NCI-H187 treated with DMSO at 0.1 percent for 48 hours (cell line): Measurements from ENCODE around the gene MGST3.
"Not testable (repeated sequence)": the region's sequence is repeated elsewhere in the genome, so short reads cannot be mapped to it uniquely, and the experiment has no call there.

Experiments
- DNase-seq: peaks from one replicate; lab custom pipeline; 2025; lab: John Stamatoyannopoulos, UW

Gene MGST3

DNA sequence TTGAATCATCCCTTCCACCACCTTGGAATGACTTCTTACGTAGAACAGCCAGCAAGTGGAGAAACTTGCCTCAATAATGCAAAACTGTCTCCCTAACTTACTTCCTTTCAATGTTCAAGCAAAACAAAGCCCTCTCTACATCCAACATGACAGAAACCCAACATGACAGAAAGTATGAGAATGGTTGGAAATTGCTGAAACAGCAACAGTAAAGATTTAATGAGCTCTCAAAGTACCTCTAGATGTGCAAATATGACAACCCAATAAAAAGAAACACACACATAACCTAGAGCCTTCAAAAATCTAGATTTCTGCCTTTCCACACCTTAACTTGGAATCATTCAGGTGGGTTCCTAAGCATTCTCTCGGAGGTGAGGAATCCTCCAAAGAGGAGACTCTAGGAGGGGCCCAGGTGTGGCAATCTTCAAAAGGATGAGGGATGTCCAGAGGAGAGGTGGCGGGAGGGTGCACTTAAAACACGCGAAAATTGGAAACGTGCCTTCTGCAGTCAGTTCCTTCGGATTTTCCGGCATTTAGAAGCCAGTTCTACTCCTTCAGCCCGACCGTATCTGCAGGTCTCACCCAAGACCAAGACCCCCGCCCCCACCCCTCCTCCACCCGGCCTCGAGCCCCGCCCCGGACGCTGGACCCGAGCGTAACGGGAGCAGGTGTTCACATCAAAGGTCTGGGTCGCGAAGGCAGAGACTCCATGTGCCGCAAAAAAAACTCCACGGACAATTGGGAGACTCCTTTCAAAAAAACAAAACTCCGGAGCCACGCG lies 996 bp upstream of the MGST3 start:
- no peak for DNase-seq

- no peak for DNase-seq
Measured at GRCh38 chr1:165631342-165632151, 513 bp downstream of the MGST3 start.

GRCh38 chr1:165632152-165632469 lies 1.1 kb downstream of the MGST3 start:
- no peak for DNase-seq

DNA sequence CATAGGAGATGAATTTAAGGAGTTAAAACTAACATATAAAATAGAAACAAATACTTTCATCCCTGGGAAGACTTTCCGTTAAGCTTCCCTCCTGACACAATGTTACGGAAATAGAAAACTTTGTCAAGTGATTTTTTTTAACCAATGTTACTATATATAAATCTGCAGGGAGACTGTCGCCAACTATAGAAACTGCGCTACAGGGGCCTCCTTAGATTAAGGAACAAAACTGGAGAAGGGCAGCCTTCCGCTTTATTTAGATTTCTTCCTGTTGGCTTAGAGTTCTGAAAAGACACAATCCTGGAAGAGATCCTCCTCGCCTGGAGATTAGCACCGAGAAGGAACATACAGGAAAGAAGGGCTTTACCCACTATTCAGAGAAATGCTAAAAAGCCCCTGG lies 1.5 kb downstream of the MGST3 start:
- DNase-seq: no peak

DNA sequence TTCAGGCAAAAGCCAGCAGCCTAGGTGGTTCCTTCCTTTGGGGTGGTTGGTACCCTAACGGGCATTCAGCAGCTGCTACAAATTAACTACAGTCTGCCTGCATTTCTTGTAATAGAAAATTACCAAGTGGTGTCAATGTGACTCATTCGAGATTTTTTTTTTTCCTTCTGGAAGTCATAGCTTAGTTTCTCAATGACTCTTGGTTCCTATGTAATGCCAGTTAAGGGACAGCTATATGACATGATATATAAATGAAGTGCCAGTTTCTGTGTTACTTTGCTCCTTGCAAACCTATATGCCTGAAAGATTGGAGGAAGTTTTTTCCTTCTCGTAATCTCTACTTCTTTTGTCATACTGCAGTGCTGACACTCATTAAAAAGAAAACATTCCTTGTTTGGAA lies 2.6 kb downstream of the MGST3 start:
- DNase-seq: no peak

DNA sequence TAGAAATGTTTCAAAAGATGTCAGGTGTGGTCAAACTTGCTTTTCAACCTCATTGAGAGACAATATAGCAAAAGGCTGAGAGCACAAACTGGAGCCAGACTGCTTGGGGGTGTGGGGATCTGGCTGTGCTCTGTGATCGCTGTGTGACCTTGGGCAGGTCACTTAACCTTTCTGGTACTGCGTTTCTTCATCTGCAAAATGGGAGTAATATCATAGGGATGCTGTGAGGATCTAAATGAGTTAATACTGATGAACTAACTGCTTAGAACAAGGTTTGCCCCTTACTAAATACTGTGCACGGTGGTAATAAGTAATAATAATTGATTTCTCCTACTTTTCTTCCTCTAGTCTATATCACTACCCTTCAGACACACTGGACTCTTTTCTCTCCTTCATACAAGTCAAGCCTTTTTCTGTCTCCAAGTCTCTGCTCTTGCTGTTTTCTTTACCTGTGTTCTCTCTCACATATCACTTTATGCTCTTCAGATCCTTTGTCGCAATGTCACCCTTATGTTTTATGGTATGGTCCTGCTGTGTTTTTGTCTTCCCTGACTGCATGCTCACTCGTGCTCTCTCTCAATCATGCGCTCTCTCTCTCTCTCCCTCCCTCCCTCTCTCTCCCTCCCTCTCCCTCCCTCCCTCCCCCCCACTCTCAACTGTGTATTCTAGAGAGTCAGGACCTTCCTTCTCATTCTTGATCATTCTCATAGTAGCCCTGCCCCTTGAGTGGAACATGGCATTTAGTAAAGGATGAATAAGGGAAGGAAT lies 3.3 kb downstream of the MGST3 start:
- no peak for DNase-seq

- DNase-seq: no peak
Measured at GRCh38 chr1:165635329-165635728, 4.3 kb downstream of the MGST3 start.

DNA sequence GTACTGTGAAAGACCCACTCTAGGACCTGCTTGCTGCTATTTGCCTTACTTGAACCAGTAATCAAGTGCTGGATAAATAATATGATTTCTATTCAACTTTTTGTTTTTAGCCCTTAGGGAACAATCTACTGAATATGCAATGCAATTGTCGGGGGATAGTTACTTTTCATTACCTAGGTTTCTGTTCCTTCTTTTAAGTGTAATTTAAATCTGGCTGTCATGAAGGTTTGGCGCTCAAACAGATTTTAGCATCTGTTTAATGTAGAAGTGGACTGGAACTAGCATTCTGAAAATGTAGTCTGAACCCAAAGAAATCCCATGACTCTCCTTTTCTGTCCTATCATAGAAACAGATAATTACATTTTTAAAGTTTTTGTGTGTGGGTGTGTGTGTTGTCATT lies 4.8 kb downstream of the MGST3 start:
- no peak for DNase-seq

DNA sequence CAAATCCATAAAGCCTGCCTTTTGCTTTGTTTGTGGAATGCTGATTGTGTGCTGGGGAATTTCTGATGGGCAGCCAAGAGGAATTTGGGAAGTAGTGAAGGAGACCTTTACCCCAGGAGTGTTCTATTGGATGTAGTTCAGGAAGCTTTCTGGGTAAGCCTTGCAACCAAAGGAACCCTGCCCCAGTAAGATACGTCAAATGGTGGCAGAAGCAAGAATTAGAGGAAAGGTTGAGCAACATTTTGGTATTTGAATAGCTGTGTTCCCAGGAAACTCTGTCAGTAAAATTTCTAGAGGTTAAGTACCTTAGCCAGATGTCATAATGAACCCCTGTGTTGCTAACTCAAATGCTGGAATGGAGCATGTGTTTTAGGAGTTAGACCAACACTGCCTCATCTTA lies 6.4 kb downstream of the MGST3 start:
- DNase-seq: no peak

DNA sequence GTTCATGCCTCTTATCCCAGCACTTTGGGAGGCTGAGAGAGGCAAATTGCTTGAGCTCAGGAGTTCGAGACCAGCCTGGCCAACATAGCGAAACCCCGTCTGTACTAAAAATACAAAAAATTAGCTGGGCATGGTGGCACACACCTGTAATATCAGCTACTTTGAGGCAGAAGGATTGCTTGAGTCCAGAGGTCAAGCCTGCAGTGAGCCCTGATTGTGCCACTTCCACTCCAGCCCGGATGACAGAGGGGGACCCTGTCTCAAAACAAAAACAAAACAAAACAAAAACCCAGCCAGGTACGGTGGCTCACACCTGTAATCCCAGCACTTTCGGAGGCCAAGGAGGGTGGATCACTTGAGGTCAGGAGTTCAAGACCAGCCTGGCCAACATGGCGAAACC lies 7.2 kb downstream of the MGST3 start:
- not testable (repeated sequence) for DNase-seq

DNA sequence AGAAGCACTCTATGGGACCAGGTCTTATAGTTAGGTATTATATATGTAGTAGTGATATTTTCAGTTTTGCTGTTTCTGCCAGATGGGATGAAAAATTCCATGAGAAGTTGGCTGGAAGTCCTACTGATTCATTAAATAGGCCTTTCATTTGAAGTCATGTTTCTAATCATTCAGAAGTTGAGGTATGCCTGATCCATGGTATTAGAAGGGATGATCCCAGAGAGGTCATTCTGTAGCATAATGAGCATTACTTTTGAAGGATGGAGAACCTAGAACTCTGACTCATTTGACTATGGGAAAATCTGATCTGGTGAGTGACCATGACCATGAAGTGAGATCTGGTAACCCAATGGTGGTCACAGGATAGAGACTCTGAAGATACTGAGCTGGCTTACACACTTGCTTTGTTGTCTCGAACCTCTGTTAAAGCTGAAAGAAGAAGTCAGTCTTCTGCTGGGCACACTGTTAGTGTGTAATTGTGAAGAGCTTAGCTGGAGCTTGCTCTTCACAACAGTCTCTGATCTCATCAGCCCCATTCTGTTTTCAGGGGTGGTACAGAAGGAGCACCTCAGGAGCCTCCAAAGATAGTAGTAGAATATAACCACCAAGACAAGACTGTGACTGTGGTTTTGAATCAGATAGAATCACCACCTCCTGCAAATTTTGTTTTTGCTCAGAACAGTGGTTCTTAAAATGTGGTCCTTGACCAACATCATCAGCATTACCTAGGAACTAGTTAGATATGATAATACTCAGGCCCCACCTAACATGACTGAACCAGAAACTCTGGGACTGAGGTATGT lies 9.0 kb downstream of the MGST3 start:
- no peak for DNase-seq

- no peak for DNase-seq
Measured at GRCh38 chr1:165641231-165641987, 10.4 kb downstream of the MGST3 start.

- no peak for DNase-seq
Measured at GRCh38 chr1:165644064-165644735, 13.2 kb downstream of the MGST3 start.

- DNase-seq: no peak
Measured at GRCh38 chr1:165645654-165646366, 14.8 kb downstream of the MGST3 start.

DNA sequence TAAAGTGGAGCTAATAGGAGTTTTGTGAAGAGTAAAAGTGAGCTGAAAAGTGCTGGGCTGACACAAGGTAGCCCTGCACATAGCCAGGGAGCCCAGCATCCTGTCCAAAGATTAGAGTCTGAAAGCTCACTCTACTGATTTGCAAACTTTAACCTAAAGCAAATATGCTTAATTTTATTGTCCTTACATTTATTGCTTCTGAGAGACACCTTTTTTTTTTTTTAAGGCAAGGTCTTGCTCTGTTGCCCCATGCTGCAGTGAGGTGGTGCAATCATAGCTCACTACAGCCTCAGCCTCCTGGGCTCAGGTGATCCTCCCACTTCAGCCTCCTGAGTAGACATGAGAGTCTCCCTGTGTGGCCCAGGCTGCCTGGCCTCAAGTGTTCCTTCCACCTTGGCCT lies 16.5 kb downstream of the MGST3 start:
- DNase-seq: no peak

- no peak for DNase-seq
Measured at GRCh38 chr1:165647970-165648369, 16.9 kb downstream of the MGST3 start.

GRCh38 chr1:165648919-165649572 lies 18.0 kb downstream of the MGST3 start:
- no peak for DNase-seq

GRCh38 chr1:165650981-165651625 lies 20.1 kb downstream of the MGST3 start:
- DNase-seq: no peak
